NB4 (cell line): ENCODE data around the gene KRT222.

Experiments
- CTCF ChIP-seq: IDR thresholded peaks from one replicate; pipeline ENCODE4 v1.5.1; 2012; ENCODE audit warnings: low read depth, low read length
- MAX ChIP-seq: IDR thresholded peaks from 2 replicates; pipeline ENCODE4 v1.6.1; 2011; ENCODE audit warnings: low read depth, low read length
- POLR2A ChIP-seq: IDR thresholded peaks from 2 replicates; pipeline ENCODE4 v1.6.1; 2011; ENCODE audit warnings: mild to moderate bottlenecking; ENCODE audit not compliant: insufficient read length; ENCODE audit errors: extremely low read depth

- TF ChIP-seq CTCF = no peak
- no peak for TF ChIP-seq MAX
- TF ChIP-seq POLR2A = no peak
These were observed 27.0 kb downstream of the KRT222 start for GRCh38 chr17:40637931-40638330.
